Endothelial cell of umbilical vein (primary cell): ENCODE measurements around the gene SPEM1. TPM values are rescaled to one million over a fixed set of nuclear protein-coding genes. Genes with fewer than 3 reads are reported as not detected.

Experiments used
- BruUV-seq: library from RNA; stranded (reverse); fragments of 400-500 nt; replicated peaks from 2 replicates; lab custom pipeline; 2021; lab: Mats Ljungman, UMichigan
- CTCF ChIA-PET: fragments of 300-600, 350-600 bp; sonication (Branson Sonifier 250); formaldehyde crosslinking; loops from one replicate; lab custom pipeline; 2021; ENCODE audit warnings: antibody characterized with exemption, inconsistent platforms; lab: Charles Lee
- POLR2A ChIA-PET: fragments of 300-600, 350-600 bp; sonication (Branson Sonifier 250); formaldehyde crosslinking; loops from one replicate; lab custom pipeline; 2021; ENCODE audit warnings: antibody characterized with exemption, inconsistent platforms; lab: Charles Lee
- DNase-seq: peaks from one replicate; pipeline ENCODE4 v3.0.0-alpha.2; 2011; ENCODE audit warnings: low read depth, low spot score
- FAIRE-seq: peaks from 2 replicates; lab custom pipeline; 2011; peaks lifted over from hg19 to GRCh38; lab: Jason Lieb, UNC
- H2AFZ ChIP-seq: 2 replicates; pipeline ENCODE4 v1.6.0; 2012; ENCODE audit warnings: low read depth, low read length, control low read depth, inconsistent platforms
- H3K27ac ChIP-seq: 2 replicates; pipeline ENCODE4 v1.5.1; 2011; ENCODE audit warnings: low read depth, mild to moderate bottlenecking, control low read depth, low read length, moderate library complexity; ENCODE audit not compliant: insufficient read depth
- H3K27me3 ChIP-seq, 2 experiments: 2 replicates each; pipeline versions ENCODE4 v1.6.0 to v1.6.1; 2011; ENCODE audit warnings: low read length in 2 of 2, mixed read lengths in 1 of 2; ENCODE audit not compliant: control insufficient read depth in 2 of 2, insufficient read depth in 2 of 2
- H3K36me3 ChIP-seq, 2 experiments: 2 replicates in 1 of 2; 3 replicates in 1 of 2; pipeline ENCODE4 v1.5.1; 2011; ENCODE audit warnings: low read length in 2 of 2, mild to moderate bottlenecking in 1 of 2, moderate library complexity in 1 of 2; ENCODE audit not compliant: control insufficient read depth in 2 of 2, insufficient read depth in 2 of 2; ENCODE audit errors: extremely low read depth in 1 of 2
- H3K4me1 ChIP-seq: 3 replicates; pipeline ENCODE4 v1.5.1; 2011; ENCODE audit warnings: mild to moderate bottlenecking, low read length; ENCODE audit not compliant: control insufficient read depth, insufficient read depth; ENCODE audit errors: extremely low read depth
- H3K4me2 ChIP-seq: 2 replicates; pipeline ENCODE4 v1.6.1; 2011; ENCODE audit warnings: low read length, control low read depth, mixed read lengths; ENCODE audit not compliant: insufficient read depth
- H3K4me3 ChIP-seq, 3 experiments: fragments of 200-600 bp in 1 of 3; sonication (generic), shearing (Covaris generic) in 1 of 3; replicated peaks in 1 of 3; 2 replicates each; pipeline ENCODE4 v1.5.1; 2011 to 2016; ENCODE audit warnings: control low read depth in 3 of 3, low read length in 3 of 3, mild to moderate bottlenecking in 2 of 3, inconsistent platforms in 1 of 3, low read depth in 1 of 3, moderate library complexity in 1 of 3; ENCODE audit not compliant: insufficient read depth in 1 of 3
- H3K79me2 ChIP-seq: 2 replicates; pipeline ENCODE4 v1.6.0; 2012; ENCODE audit warnings: low read length, inconsistent platforms; ENCODE audit not compliant: control insufficient read depth, insufficient read depth
- H3K9ac ChIP-seq: replicated peaks from 2 replicates; pipeline ENCODE3; 2011; ENCODE audit warnings: low read length, control low read depth; ENCODE audit not compliant: insufficient read depth; ENCODE audit errors: extremely low read depth
- H3K9me1 ChIP-seq: replicated peaks from 3 replicates; pipeline ENCODE4 v1.6.0; 2011; ENCODE audit warnings: mild to moderate bottlenecking, low read length; ENCODE audit not compliant: control insufficient read depth, insufficient read depth; ENCODE audit errors: extremely low read depth
- H3K9me3 ChIP-seq: replicated peaks from 2 replicates; pipeline ENCODE4 v1.5.1; 2012; ENCODE audit warnings: low read length, inconsistent platforms; ENCODE audit not compliant: control insufficient read depth, insufficient read depth
- H4K20me1 ChIP-seq: replicated peaks from 2 replicates; pipeline ENCODE3; 2011; ENCODE audit warnings: mild to moderate bottlenecking, low read length; ENCODE audit not compliant: control insufficient read depth, insufficient read depth; ENCODE audit errors: extremely low read depth
- CTCF ChIP-seq, 2 donors: IDR thresholded peaks; 1 replicate in 1 of 2; 2 replicates in 1 of 2; pipeline ENCODE4 v1.5.1; 2011; ENCODE audit warnings: low read length in 2 of 2, mild to moderate bottlenecking in 2 of 2, moderate library complexity in 2 of 2, control low read depth in 1 of 2, inconsistent platforms in 1 of 2, low read depth in 1 of 2; ENCODE audit not compliant: insufficient read depth in 1 of 2; ENCODE audit errors: extremely low read depth in 1 of 2
- EZH2 ChIP-seq: IDR thresholded peaks from 2 replicates; pipeline ENCODE4 v1.6.1; 2012; ENCODE audit warnings: borderline replicate concordance, low read depth, mild to moderate bottlenecking, moderate library complexity, low read length, inconsistent platforms; ENCODE audit not compliant: severe bottlenecking
- FOS ChIP-seq: IDR thresholded peaks from 2 replicates; pipeline ENCODE4 v1.6.1; 2011; ENCODE audit warnings: mild to moderate bottlenecking, low read length, moderate library complexity, borderline replicate concordance; ENCODE audit not compliant: insufficient read depth
- GATA2 ChIP-seq: IDR thresholded peaks from 2 replicates; pipeline ENCODE4 v1.7.0; 2011; ENCODE audit warnings: low read depth, mild to moderate bottlenecking, moderate library complexity, mixed read lengths, low read length; ENCODE audit not compliant: insufficient read length, insufficient read depth
- MAX ChIP-seq: IDR thresholded peaks from 2 replicates; pipeline ENCODE4 v1.6.1; 2011; ENCODE audit not compliant: insufficient read depth, insufficient read length
- MYC ChIP-seq: IDR thresholded peaks from one replicate; pipeline ENCODE4 v1.6.1; 2011; ENCODE audit warnings: mild to moderate bottlenecking, low read depth, low read length
- POLR2AphosphoS5 ChIP-seq: IDR thresholded peaks from 2 replicates; pipeline ENCODE4 v1.6.1; 2012; ENCODE audit warnings: low read depth, mild to moderate bottlenecking, control low read depth, low read length, moderate library complexity; ENCODE audit not compliant: insufficient read depth
- dilution Hi-C: fragments of 300-500 bp; cut with MboI; formaldehyde crosslinking; loops from one replicate; pipeline ENCODE4 v1.15.0; 2019; ENCODE audit warnings: low sequenced_read_pairs; ENCODE audit not compliant: extremely low pct_ligation_motif_present
- intact Hi-C: fragments of 100-400 bp; cut with micrococcal nuclease; formaldehyde crosslinking; loops from one replicate; pipeline ENCODE4 v1.10.0; 2022
- polyA plus RNA-seq, 4 experiments: library from polyadenylated mRNA; depleted of rRNA in 3 of 4; stranded (reverse) in 3 of 4; unstranded in 1 of 4; fragments of >200 nt; gene quantifications; 2 replicates each; pipeline versions ENCODE4 v1.2.1 to v1.2.3, GENCODE V29; 2011 to 2012; ENCODE audit warnings: missing spikeins in 1 of 4
- total RNA-seq: library from RNA; stranded (reverse); gene quantifications from 2 replicates; pipeline ENCODE4 v1.2.3, GENCODE V29; 2021

SPEM1 gene
- total and polyA plus RNA-seq, 2 donors (not counting 3 experiments of a cell fraction or from before 2014, with no cell fraction given) = not detected

- Histone ChIP-seq H3K4me3 (no peak overlapping the region), H3K9ac (no peak overlapping the region), H4K20me1 (no peaks in the 10 kb centered on the region), H3K9me1 (no peaks in the 10 kb centered on the region), H2AFZ (no peak overlapping the region), H3K36me3 (no peaks in the 10 kb centered on the region), H3K9me3 (no peaks in the 10 kb centered on the region), H3K79me2 (no peaks in the 10 kb centered on the region), H3K4me1 (no peaks in the 10 kb centered on the region), H3K4me2 (no peak overlapping the region), H3K27me3 (no peaks in the 10 kb centered on the region), H3K27ac (no peak overlapping the region)
- FAIRE-seq (no peak), DNase-seq (no peak)
- no TSS peak for BruUV-seq
- dilution Hi-C loops = no loop called here
- ChIA-PET POLR2A (interaction anchor here (0.9 kb wide), 1 partner anchor 22 kb away, joined by 3 read pairs; the partner anchor contains the start of gene TMEM256), CTCF (interaction anchor here (0.7 to 2.2 kb wide), 2 partner anchors 70 to 71 kb away, joined by 3 to 5 read pairs; no protein-coding TSS in a partner anchor)
- TF ChIP-seq MYC (no peak), EZH2 (no peak), GATA2 (no peak), MAX (no peak), POLR2AphosphoS5 (no peak), CTCF (IDR thresholded peaks at IDR 0.05; ENCODE audit: extremely low read depth in 1 of 2, insufficient read depth in 1 of 2, low read depth in 1 of 2, low read length in 2 of 2) (no peak), FOS (no peak)
- intact Hi-C loops = no loop called here
Observed at GRCh38 chr17:7426203-7426863, 6.2 kb downstream of the SPEM1 start.
